ENCODE data around the gene ITGBL1. TPM values are rescaled to one million over a fixed set of nuclear protein-coding genes. Genes with fewer than 3 reads are reported as not detected.

The ITGBL1 gene
- total and polyA plus RNA-seq, 2 of the 4 experiments (the other 2 are of a cell fraction) = 22.2 to 24.2 TPM

DNA sequence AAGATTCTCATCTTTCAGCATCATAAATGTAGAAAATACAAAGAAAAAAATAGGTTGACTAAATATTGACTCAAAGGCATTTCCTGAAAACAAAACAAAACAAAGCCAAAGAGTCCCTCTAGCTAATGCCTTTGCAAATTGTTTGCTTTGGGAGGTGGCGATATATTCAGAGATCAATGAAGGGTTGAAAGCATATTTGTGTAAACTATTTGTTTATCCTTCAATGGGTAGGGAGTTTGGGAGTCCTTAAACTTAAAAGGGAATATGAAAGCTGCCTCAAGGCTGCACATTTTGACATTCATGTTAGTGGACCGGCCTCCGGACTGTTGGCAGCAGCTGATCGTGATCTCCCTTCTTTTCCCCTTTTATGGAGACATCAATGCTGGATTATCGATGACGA, 257.5 kb downstream of the ITGBL1 start:
- intact Hi-C loops (cut with micrococcal nuclease) = loop anchor here (5.0 kb wide), 1 partner anchor 193 kb away; no protein-coding TSS in a partner anchor
- DNase-seq (no peak), ATAC-seq (ENCODE audit: low read depth) (no peak)
- no peaks in the 10 kb centered on the region for H3K36me3 ChIP-seq (ENCODE audit: control insufficient read depth, insufficient read depth, low read length)
- H3K56ac ChIP-seq (ENCODE audit: extremely low read depth, insufficient read depth, low read length) = no peak overlapping the region
- H3K79me1 ChIP-seq (ENCODE audit: low read depth in 1 of 2, low read length in 2 of 2) = no peaks in the 10 kb centered on the region
- H2BK120ac ChIP-seq (ENCODE audit: low read depth, low read length) = no peak overlapping the region
- H2AK9ac ChIP-seq (replicated peaks; ENCODE audit: low read depth, low read length, poor library complexity) = no peak overlapping the region
- no peaks in the 10 kb centered on the region for H3K4me1 ChIP-seq (ENCODE audit: control insufficient read depth, insufficient read depth, low read length)
- no peaks in the 10 kb centered on the region for H3K9me3 ChIP-seq (ENCODE audit: control insufficient read depth, insufficient read depth, low read length)
- no peak overlapping the region for H3K4me3 ChIP-seq (ENCODE audit: insufficient read depth, low read depth, low read length)
- H3K9me1 ChIP-seq (ENCODE audit: insufficient read depth, low read length) = no peaks in the 10 kb centered on the region
- H4K20me1 ChIP-seq (ENCODE audit: insufficient read depth, low read length) = no peaks in the 10 kb centered on the region
- in situ Hi-C loops (cut with MboI; ENCODE audit: low sequenced_read_pairs) = no loop called here
- no peak overlapping the region for H4K5ac ChIP-seq (ENCODE audit: low read depth, low read length)
- no peak overlapping the region for H4K91ac ChIP-seq (ENCODE audit: insufficient read depth, low read depth, low read length)
- CTCF ChIA-PET = interaction anchor here (1.0 kb wide), 1 partner anchor 371 kb away, joined by 3 read pairs; no protein-coding TSS in a partner anchor
- no peak overlapping the region for H3K27ac ChIP-seq (ENCODE audit: insufficient read depth, low read length)
- H2AK5ac ChIP-seq (ENCODE audit: low read depth, low read length) = no peak overlapping the region
- no peak overlapping the region for H4K8ac ChIP-seq (ENCODE audit: low read depth in 2 of 2, low read length in 2 of 2)
- no peak overlapping the region for H3K14ac ChIP-seq (replicated peaks; ENCODE audit: low read depth, low read length)
- no peak overlapping the region for H3K18ac ChIP-seq (ENCODE audit: low read depth, low read length)
- no peaks in the 10 kb centered on the region for H3K27me3 ChIP-seq (ENCODE audit: control insufficient read depth, insufficient read depth, low read length)
- no peak overlapping the region for H2BK20ac ChIP-seq (ENCODE audit: low read depth, low read length)
- H3K4me2 ChIP-seq (ENCODE audit: low read depth, low read length) = no peak overlapping the region
- WGBS, 2 experiments (ENCODE audit: extremely low coverage in 2 of 2, insufficient read length in 1 of 2) = 89% methylated on average over 3 of the region's 6 CpGs; no CpG with 5 or more reads in 1 of the 2 experiments
- no peak overlapping the region for H2BK15ac ChIP-seq (ENCODE audit: low read depth, low read length)
- BruUV-seq (replicated peaks) = no TSS peak
- H2AFZ ChIP-seq (replicated peaks; ENCODE audit: low read length, poor library complexity) = no peak overlapping the region
- H3K23ac ChIP-seq (ENCODE audit: low read depth, low read length) = no peak overlapping the region
- H3K4ac ChIP-seq (ENCODE audit: low read depth, low read length) = no peak overlapping the region
- TF ChIP-seq, protein P1, sequence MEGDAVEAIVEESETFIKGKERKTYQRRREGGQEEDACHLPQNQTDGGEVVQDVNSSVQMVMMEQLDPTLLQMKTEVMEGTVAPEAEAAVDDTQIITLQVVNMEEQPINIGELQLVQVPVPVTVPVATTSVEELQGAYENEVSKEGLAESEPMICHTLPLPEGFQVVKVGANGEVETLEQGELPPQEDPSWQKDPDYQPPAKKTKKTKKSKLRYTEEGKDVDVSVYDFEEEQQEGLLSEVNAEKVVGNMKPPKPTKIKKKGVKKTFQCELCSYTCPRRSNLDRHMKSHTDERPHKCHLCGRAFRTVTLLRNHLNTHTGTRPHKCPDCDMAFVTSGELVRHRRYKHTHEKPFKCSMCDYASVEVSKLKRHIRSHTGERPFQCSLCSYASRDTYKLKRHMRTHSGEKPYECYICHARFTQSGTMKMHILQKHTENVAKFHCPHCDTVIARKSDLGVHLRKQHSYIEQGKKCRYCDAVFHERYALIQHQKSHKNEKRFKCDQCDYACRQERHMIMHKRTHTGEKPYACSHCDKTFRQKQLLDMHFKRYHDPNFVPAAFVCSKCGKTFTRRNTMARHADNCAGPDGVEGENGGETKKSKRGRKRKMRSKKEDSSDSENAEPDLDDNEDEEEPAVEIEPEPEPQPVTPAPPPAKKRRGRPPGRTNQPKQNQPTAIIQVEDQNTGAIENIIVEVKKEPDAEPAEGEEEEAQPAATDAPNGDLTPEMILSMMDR (conservative IDR thresholded peaks at IDR 0.05; ENCODE audit: low read depth, low read length) = no peak
- TF ChIP-seq MAFK (IDR thresholded peaks at IDR 0.05; ENCODE audit: low read depth, low read length) = no peak
- no peak for TF ChIP-seq RAD21 (IDR thresholded peaks at IDR 0.05; ENCODE audit: low read length)
- no peak for TF ChIP-seq RCOR1 (IDR thresholded peaks at IDR 0.05; ENCODE audit: insufficient replicate concordance, low read length)
- no peak for TF ChIP-seq MAZ (IDR thresholded peaks at IDR 0.05; ENCODE audit: borderline replicate concordance, low read depth, low read length)
- no peak for TF ChIP-seq CHD1 (IDR thresholded peaks at IDR 0.05; ENCODE audit: low read depth, low read length)
- no peak for TF ChIP-seq SMC3 (IDR thresholded peaks at IDR 0.05; ENCODE audit: low read depth, low read length)
- no peak overlapping the region for H3K9ac ChIP-seq (ENCODE audit: low read depth, low read length)
- dilution Hi-C loops (cut with HindIII; ENCODE audit: low sequenced_read_pairs, unreplicated experiment) = no loop called here
- H2BK5ac ChIP-seq (ENCODE audit: low read depth, low read length, poor library complexity, severe bottlenecking) = no peak overlapping the region
- POLR2A ChIA-PET (ENCODE audit: unreplicated experiment) = no interaction called here

Measured in IMR-90 (cell line).